ENCODE data around the gene KLK7.

KLK7 gene
- total RNA-seq = 0 reads per million in 2 donors

DNA sequence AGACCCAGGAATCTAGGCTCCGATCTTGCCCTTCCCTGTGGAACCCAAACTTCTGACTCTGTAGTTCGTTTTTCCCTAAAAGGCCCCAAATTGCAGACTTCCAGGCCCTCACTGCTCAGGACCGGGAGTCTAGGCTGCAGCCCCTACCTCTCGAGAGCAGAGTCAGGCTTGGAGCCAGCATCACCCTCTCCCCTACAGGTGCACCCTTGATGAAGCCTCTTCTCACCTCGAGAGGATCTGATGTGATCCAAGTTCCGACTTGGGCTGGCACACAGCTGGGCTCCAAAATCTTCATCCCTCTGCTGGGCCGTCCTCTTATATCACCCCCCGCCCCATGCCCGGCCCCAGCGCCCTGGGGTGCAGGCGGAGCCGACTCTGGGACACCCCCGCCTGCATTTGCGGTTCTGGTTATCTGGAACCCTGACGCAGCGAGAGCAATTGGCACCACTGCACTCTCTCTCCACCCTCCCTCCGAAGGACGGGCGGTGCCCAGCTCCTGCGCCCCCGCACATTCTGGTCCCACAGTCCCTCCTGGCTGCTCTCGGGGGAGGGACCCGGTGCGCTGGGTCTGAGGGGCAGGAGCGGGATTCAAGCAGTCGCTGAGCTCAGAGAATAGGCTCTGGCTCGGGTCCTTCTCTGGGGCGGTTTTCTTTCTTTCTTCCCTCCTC, at the start of gene KLK7:
Gene KLK7, minus strand, starts transcription at position 293 of the 668 bp plus-strand sequence. CDS start 1,518 bp downstream, outside the sequence.
- DNase-seq = no peak

DNA sequence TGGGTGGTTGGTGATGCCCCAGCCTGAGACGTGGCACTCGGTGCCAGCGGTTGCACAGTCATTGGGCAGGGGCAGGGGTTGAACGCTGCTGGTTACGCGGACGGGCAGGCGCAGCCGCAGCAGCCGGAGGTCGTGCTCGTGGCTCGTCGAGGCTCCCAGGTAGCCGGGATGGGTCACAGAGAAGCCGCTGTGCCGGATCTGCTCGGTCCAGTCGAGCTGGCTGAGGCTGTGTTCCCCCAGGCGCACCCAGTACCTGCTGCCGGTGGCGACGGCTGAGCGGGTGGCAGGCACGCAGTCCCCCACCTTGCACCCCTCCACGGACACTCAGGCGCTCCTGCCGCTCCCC, 48.1 kb upstream of the KLK7 start:
- no peak for DNase-seq

DNA sequence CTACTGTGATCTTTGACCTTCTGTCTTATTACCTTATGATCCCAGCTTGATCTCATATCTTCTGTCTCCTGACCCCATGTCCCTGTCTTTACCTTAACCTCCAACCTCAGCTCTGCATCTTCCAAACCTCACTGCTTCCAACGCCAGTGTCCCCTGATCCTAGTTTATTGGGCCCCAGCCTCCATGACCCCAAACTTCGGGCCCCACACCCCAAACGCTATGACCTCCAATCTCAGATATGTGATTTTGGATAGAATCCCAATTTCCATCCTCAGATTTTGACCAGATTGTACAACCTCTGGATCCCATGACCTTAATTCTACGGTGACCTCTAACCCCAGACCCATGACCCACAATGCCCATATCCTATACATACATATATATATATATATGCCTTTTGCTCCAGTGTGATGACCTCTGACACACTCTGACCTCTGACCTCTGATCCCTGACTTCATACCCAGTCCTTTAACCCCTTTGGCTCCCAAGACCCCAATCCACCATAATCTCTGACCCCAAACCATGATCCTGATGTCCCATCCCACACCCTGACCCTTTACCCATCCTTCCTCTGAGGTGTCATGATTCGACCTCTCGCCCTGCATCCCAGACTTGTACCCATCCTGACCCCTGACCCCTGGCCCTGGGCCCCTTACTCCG, 47.6 kb upstream of the KLK7 start:
- no peak for DNase-seq

DNA sequence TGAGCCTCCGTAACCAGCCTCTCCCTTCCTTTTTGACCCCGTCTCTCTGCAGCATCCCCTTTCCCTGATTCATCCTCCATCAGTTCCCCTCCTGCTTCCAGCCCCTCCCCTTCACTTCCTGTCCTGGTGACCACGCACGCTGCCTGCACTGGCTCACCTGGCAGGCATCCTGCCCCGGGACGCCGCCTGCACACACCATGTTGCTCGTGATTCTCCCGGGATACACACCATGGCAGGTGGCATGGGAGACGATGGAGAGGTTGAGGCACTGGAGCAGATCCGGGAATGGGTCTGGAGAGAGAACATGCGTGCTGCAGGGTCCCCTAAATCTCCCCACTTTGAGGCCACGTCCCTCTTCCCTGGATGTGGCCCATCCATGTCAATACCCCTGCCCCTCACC, 46.9 kb upstream of the KLK7 start:
- no peak for DNase-seq

DNA sequence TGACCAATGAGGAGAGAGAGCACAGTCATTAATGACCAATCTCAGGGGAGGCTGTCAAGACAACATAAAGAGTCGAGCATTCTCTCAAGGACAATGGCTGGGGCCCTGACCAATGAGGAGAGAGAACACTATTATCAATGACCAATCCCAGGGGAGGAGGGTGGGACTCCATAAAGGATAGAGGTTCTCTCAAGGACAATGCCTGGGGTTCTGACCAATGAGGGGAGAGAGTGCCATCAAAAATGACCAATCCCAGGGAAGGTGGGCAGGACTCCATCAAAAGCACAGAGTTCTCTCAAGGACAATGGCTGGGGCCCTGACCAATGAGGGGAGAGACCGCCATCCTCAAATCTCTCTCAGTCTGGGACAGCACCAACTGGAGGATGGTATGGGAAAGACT, 46.0 kb upstream of the KLK7 start:
- no peak for DNase-seq

DNA sequence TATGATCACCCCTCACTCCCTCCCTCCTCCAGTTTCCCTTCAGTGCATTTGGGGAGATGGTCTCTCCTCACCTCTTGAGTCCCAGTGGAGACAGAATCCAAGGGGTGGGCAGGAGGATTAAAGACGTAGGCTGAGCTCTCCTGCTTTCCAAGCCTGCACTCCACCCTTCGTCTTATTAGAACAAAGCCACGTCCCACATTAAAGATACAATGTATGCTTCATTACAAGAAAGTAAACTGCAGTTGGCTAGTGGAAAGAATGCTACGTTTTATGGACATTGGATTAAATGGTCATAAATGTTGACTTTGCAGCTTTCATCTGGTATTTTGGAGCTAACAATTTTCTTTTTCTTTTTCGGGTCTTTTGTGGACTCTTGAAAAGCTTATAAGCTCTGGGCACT, 44.2 kb upstream of the KLK7 start:
- no peak for DNase-seq

DNA sequence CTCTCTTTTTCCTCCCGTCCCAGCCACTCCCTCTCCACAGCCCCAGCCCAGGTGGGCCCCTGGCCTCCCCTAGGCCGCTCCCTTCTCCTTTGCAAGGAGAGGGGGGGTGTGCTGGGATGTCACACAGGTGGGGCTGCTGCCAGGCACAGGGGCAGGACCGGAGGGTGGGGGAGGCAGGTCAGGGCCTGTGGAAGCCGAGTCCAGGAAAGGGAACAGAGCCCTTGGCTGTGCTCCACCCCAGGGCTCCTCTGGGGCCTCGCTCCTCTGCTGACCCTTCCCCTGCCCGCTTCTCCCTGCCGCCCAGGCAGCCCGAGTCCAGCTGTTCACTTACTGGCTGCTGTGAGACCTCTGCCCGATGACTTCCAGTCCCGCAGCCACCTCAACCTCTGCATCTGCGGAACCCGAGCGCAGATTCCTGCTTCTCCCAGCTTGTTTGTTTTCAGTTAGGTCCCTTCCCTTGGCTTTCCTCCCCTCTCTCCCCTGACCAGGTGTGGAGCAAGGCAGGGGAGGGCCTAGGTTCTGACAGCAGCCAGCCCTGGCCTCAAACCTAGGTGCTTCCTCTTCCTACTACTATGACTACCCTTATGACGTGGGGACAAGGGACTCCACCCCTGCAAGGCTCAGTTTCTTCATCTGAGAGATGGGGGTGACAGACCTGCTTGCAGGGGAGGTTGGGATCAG, 43.5 kb upstream of the KLK7 start:
- no peak for DNase-seq

DNA sequence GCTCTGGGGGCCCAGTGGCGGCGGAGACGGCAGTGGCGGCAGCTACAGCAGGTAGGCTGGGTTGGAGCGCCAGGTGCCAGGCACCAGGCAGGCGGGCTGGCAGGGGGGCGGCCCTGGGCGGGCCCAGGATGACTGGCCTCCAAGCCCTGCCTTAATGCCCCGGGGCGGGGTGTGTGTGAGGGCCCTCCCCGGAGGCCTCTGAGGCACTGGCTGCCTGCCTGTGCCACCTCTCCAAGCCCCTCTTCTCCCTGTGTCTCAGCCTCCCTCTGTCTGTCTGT, 42.8 kb upstream of the KLK7 start, which contains the start of gene KLK11:
Gene KLK11, minus strand, starts transcription at position 63 of the 278 bp plus-strand sequence. CDS start 985 bp downstream, outside the sequence.
- no peak for DNase-seq

DNA sequence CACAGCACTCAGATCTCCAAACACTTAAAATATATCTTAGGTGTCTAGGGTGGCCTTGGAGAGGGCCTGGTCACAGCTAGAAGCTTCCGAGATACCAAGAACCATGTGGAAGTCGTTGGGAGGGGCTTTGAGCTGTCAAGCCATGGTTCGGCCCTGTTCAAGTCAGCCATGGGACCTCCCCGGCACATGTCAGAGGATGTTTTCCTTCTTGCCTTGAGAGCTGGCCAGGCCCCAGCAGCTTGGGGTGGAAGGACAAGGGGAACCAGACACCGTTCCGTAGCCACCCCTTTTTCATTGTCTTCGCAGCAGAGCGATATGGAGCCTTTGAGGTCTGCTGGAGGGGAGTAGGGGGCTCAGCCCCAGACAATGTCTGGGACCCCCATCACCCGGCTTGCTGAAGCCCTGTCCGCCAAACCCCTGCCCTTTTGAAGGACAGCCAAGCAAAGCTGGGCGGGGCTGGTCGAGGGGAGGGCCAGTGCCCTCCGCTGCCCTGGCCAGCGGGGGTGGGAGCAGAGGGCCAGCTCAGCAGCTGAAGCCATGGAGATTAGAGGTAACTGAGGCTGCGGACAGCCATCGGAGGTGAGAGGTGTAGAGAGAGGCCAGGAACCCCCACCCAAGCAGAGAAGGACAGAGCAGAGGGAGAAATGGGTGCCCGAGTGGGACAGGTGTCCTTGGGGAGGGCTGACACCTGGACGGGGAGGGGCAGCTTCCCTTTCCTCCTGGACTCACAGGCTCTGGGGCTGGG, 42.3 kb upstream of the KLK7 start:
- no peak for DNase-seq

DNA sequence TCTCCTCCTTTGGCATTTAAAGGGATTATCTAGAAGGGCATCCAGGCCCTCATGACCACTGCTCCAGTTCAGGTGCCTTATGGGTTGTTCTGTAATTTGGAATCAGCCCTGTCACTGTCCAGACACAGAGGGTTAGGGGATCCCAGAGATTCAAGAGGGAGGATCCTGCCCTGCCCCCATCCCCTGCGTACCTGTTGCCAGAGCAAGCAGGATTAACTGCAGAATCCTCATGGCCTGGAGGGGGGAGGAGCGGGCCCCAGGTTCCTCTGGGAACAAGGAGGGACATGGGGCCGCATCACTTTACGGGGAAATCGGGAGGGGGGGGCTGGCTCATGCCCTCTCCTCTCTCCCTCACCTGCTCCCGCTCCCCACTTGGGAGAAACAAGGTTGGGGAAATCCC, 41.7 kb upstream of the KLK7 start:
- no peak for DNase-seq

DNA sequence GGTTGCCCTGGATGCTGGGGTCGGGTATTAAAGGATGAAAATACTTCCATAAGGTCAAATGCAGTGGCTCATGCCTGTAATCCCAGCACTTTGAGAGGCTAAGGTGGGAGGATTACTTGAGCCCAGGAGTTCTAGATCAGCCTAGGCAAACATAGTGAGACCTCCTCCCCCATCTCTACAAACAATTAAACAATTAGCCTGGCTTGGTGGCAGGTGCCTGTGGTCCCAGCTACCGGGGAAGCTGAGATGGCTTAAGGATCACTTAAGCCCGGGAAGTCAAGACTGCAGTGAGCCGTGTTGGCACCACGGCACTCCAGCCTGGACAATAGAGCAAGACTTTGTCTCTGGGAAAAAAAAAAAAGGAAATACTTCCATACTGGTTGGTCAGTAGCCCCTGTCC, 41.2 kb upstream of the KLK7 start:
- no peak for DNase-seq

DNA sequence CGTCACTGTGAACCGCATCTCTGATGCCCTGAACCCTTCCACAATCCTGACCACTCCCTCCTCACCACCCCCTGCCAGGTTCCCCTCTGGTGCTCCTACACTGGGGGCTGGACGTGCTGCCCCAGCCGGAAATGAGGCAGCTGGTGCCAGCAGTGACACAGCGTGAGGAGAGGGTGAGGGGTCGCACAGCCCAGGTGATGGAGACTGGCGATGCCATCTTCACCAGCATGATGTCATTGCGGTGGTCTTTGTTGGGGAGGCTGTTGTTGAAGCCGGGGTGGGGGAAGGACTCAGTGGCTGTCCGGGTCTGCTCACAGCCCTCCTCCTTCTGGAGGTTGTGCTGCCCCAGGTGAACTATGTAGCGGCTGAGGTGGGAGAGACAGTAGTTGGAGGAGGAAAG, 40.2 kb upstream of the KLK7 start:
- DNase-seq = no peak

DNA sequence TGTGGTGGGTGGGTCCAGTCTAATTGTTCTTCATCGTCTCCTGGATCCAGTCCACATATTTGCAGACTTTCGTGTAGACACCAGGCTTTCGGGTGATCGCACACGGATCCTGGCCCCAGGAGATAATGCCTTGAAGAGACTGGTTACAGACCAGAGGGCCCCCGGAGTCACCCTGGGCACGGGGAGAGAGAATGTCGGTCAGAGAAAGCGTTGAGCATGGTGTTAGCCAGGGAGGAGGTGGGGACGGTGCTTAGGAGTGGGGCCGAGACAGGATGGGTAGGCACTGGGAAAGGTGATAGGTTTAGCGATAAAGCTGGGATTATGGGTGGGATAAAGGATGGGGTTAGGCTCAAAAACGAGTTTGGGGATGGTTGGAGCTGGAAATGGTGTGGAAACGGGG, 38.8 kb upstream of the KLK7 start:
- no peak for DNase-seq

DNA sequence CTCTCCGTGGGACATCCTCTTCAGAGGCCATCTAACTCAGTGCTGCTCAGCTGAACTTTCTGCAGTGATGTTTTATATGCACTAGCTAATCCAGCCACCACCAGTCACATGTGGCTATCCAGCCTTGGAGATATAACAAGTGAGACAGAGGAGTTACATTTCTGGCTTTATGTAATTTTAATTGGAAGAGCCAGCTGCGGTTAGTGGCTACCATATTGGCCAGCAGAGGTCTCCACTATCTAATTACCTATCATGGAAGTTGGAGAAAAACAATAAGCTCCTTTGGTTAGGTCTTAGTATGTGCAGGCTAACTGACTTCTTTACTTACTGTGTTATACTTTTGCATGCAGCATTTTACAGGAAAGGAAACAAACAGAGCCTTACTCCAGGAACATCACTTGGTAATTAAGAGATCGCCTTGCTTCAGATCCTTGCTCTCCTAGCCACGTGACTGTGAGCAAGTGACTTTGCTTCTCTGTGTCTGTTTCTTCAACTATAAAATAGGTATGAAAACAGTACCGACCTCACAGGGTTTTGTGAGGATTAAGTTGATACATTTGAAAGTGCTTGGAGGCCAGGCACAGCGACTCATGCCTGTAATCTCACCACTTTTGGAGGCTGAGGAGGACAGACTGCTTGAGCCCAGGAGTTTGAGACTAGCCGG, 37.4 kb upstream of the KLK7 start:
- DNase-seq = no peak

DNA sequence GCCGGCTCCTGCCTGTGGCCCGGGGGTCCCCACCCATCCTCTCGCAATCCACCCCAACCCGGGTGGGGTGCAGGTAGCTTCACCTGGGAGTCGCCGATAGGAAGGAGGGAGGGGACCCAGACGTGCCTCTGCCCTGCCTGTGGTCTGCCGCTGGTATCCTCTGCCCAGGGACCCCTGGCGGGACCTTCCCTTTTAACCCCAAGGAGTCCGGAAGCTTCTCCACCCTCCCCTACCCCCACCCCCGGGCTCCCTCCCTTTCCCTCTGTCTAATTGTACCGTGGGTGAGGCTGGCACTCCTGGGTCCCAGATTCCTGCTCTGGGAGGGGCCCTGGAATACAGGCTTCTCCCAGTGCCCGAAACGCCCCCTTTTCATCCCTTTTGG, 35.8 kb upstream of the KLK7 start, which contains the start of gene KLK10:
Gene KLK10, minus strand, starts transcription at position 166 of the 382 bp plus-strand sequence. CDS start 579 bp downstream, outside the sequence.
- DNase-seq = no peak

DNA sequence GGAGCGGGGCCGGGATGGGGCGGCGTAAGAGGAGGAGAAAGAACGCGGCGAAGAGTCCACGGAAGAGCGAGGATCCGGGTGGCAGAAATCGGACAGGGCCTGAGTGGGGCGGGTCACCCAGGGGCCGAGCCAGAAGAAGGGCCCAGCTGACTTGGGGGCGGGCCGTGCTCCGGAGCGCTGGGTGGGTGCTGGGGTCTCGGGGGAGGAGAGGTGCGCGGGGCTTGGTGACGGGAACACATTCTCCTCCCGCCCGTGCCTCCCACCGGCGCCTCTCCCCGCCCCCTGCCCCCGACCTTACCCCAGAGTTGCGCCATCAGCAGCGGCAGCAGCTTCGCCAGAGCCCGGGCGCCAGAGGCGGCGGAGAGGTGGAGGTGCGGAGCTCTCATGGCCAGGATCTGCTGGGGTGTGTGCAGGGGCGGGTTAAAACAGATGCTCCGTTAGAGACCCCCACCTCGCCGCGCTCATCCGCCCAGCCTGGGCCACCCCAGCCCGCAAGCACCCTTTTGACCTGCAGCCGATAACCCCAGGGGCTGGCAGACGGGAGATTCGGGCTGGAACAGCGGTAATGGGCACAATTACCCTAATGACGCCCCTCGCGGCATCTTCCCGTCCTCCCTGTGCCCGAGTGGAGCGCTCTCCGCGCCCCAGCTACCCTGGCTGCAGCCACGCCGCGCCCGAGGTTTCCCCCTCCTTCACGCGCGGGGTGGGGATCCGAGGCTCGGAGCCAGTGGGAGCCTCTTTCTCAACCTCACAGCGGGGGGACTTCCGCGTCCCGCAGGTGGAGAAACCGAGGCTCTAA, 35.2 kb upstream of the KLK7 start:
- DNase-seq = no peak

DNA sequence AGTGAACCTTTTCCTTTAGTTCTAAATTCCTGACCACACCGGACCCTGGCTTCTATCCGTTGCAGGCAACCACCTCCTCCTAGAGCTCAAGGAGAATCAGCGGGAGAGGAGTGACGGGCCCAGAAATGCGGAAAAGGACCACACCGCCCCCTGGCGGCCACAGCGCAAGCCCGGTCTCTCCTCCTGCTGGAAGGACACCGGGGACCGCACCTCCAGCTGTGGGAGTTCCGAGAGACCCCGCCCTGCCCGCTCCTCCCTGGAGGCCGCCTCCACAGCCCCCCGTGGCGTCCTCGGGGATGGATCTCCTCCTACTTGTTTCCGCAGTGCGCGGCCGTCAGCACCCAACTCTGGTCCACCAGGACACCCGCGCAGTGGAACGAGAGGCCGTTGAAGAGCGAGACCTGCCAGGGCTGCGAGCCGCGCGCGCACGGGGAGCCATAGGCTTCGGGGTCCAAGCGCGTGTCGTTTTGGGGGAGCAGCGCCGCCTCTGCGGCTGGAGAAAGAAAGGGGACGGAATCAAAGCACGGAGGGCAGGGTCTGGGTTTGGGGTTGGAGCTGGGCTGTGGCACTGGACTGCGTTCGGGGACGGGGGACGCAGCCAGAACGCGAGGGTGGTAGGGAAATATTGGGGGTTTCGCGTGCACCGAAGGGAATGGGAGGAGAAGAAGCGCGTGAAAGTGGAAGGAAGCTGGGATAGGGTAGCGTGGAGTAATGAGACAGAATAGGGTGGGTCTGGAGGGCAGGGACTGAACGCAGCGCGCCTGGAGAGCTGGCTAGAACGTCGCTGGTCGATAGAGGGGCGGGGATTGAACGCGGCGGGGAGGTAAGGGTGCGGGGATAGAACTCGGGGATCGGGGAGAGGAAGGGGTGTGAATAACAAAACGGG, 33.3 kb upstream of the KLK7 start:
- peak; percentile 23 for DNase-seq

DNA sequence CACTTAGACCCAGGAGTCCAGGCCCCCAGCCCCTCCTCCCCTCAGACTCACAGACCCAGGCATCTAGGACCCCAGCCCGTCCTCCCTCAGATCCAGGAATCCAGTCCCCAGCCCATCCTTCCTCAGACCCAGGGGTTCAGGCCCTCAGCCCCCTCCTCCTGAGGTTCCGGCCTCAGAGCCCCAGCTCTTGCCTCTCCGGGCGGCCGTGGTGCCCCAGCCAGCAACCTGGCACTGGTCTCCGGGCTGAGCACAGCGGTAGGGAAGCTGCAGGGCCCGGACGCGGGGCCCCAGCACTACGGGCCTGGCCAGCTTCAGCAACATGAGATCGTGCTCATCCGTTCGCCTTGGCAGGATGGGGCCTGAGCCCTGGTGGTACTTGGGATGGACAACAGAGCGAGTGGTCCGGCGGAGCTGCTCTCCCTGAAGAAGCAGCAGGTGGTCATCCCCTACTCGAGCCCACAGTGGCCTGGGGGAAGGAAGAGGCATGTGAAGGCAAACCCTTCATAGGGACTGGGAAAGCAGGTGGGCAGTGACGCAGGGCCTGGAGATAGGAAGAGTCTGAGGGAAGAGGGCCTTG, 32.1 kb upstream of the KLK7 start:
- no peak for DNase-seq

DNA sequence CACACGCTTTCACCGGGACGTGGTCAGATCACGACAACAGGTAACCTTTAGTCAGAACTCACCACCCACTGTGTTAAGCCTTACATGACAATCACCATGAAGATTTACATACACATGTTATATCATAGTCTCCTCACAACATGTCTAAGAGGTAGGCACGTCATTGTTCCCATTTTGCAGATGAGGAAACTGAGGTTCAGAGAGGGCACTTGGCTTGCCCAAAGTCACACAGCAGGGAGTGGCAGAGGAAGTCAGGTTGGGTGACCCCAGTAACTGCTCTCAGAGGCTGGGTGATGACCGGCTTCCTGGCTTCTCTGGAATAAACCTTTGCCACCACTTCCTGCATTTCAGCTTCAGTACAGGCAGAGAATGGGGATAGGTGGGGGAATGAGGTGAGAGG, 30.5 kb upstream of the KLK7 start:
- no peak for DNase-seq

DNA sequence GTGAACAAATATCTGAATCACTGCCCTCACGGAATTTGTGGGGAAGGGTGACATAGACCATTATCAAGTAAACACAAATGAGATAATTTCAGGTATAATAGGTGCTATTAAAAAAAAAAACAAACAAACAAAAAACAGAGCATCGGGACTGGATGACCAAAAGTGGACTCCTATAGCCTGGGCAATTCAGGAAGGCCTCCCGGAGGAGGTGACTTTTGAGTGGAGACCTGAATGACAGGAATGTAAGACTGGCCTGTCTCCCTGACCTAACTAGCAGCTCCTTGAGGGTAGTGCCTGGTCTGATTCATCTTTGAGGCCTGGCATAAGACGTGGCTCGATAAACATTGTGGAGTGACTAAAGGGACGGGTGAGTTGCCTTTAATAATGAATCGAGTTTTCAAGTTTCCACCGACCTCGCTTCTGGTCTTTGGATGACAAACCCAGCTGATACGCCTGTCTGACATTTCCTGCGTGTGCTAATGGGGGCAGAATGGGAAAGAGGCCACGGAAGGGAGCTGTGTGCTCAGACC, 29.0 kb upstream of the KLK7 start:
- no peak for DNase-seq
